C4-2B (cell line): ENCODE measurements around the gene FUT7.

Experiments
- ZFX ChIP-seq: fragments of 450-650 bp; IDR thresholded peaks from 2 replicates; pipeline ENCODE4 v1.6.1; 2017
- TF ChIP-seq, protein P1 (sequence below): fragments of 450-650 bp; conservative IDR thresholded peaks from 2 replicates; pipeline ENCODE4 v1.5.1; 2017; ENCODE audit warnings: mild to moderate bottlenecking

DNA sequence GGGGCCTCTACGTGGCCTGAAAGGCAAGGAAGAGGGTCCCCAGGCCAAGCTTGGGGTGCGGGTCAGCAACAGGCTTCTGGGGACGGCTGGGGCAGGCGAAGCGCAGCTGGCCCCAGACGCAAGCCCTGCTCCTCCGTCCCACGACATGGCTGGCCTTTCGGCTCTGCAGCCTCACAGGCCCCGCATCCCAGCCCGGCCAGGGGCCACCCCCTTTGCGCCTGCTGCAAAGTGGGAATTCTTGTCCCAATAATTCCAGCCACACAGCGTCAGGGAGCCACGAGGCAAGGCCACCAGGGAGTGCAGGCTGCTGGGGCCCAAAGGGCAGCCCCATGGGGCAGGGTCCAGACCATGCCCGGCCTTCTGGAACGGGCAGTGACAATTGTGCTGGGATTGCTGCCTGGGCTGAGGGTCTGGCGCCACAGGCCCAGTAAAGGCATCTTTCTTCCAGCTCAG, 23.1 kb upstream of the FUT7 start:
- TF ChIP-seq, protein P1, sequence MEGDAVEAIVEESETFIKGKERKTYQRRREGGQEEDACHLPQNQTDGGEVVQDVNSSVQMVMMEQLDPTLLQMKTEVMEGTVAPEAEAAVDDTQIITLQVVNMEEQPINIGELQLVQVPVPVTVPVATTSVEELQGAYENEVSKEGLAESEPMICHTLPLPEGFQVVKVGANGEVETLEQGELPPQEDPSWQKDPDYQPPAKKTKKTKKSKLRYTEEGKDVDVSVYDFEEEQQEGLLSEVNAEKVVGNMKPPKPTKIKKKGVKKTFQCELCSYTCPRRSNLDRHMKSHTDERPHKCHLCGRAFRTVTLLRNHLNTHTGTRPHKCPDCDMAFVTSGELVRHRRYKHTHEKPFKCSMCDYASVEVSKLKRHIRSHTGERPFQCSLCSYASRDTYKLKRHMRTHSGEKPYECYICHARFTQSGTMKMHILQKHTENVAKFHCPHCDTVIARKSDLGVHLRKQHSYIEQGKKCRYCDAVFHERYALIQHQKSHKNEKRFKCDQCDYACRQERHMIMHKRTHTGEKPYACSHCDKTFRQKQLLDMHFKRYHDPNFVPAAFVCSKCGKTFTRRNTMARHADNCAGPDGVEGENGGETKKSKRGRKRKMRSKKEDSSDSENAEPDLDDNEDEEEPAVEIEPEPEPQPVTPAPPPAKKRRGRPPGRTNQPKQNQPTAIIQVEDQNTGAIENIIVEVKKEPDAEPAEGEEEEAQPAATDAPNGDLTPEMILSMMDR, result no peak
- no peak for TF ChIP-seq ZFX
